Astrocyte of the spinal cord (primary cell): Measurements from ENCODE around the gene OLIG1.

ENCODE experiments used
- DNase-seq: peaks from one replicate; pipeline ENCODE4 v3.0.0; 2011; ENCODE audit warnings: low read depth, low spot score
- H3K4me3 ChIP-seq: 2 replicates; pipeline ENCODE4 v1.5.1; 2011; ENCODE audit warnings: low read depth, mild to moderate bottlenecking, low read length, moderate library complexity
- CTCF ChIP-seq: IDR thresholded peaks from 2 replicates; pipeline ENCODE4 v1.5.1; 2012; ENCODE audit warnings: low read depth, mild to moderate bottlenecking, low read length, inconsistent platforms
- in situ Hi-C: cut with HindIII; loops from 2 replicates; pipeline ENCODE4 v1.10.0; 2017; ENCODE audit warnings: low sequenced_read_pairs

OLIG1 gene

GRCh38 chr21:33023574-33024200 is 46.3 kb upstream of the OLIG1 start:
- H3K4me3 ChIP-seq: no peak overlapping the region
- no peak for TF ChIP-seq CTCF
- in situ Hi-C loops: no loop called here
- DNase-seq: no peak

GRCh38 chr21:33024201-33025103 is 45.5 kb upstream of the OLIG1 start:
- no peak for DNase-seq
- in situ Hi-C loops: no loop called here
- TF ChIP-seq CTCF: no peak
- no peak overlapping the region for H3K4me3 ChIP-seq

- H3K4me3 ChIP-seq: no peak overlapping the region
- TF ChIP-seq CTCF: no peak
- in situ Hi-C loops: no loop called here
- DNase-seq: no peak
These were observed 44.8 kb upstream of the OLIG1 start for GRCh38 chr21:33025106-33025488.

GRCh38 chr21:33025489-33026442 is 44.2 kb upstream of the OLIG1 start, which contains the start of gene OLIG2:
Gene OLIG2 (plus strand): TSS chr21:33025935. CDS start chr21:33026863, 928 bp downstream.
- in situ Hi-C loops: no loop called here
- TF ChIP-seq CTCF: no peak
- no peak within 1 kb of the TSS for H3K4me3 ChIP-seq
- DNase-seq: no peak

- no peak overlapping the region for H3K4me3 ChIP-seq
- no peak for DNase-seq
- TF ChIP-seq CTCF: no peak
- in situ Hi-C loops: no loop called here
These were observed 43.5 kb upstream of the OLIG1 start for GRCh38 chr21:33026443-33026858.

DNA sequence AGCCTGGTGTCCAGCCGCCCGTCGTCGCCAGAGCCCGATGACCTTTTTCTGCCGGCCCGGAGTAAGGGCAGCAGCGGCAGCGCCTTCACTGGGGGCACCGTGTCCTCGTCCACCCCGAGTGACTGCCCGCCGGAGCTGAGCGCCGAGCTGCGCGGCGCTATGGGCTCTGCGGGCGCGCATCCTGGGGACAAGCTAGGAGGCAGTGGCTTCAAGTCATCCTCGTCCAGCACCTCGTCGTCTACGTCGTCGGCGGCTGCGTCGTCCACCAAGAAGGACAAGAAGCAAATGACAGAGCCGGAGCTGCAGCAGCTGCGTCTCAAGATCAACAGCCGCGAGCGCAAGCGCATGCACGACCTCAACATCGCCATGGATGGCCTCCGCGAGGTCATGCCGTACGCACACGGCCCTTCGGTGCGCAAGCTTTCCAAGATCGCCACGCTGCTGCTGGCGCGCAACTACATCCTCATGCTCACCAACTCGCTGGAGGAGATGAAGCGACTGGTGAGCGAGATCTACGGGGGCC is 43.0 kb upstream of the OLIG1 start:
- no peak for DNase-seq
- in situ Hi-C loops: no loop called here

More for the DNA sequence above, 43.0 kb upstream of the OLIG1 start:
- no peak overlapping the region for H3K4me3 ChIP-seq
- TF ChIP-seq CTCF: no peak
